Vagina (tissue), 2 donors: ENCODE data around the gene CCDC127.

Experiments used
- POLR2A ChIP-seq, 2 donors: fragments of 450-650 bp; IDR thresholded peaks; one replicate each; pipeline ENCODE4 v1.6.1; 2017; ENCODE audit warnings: antibody characterized with exemption in 2 of 2, mild to moderate bottlenecking in 2 of 2, moderate library complexity in 2 of 2
- POLR2AphosphoS5 ChIP-seq, 2 donors: sonication (generic); formaldehyde crosslinking; IDR thresholded peaks; one replicate each; pipeline ENCODE4 v1.9.0; 2017; ENCODE audit warnings: antibody characterized with exemption in 2 of 2, mild to moderate bottlenecking in 2 of 2, low read depth in 1 of 2; ENCODE audit not compliant: insufficient read depth in 1 of 2
- TF ChIP-seq, protein P1 (sequence below), 3 experiments: fragments of 450-650 bp in 2 of 3; fragments of 200-600 bp in 1 of 3; sonication (generic) in 1 of 3; IDR thresholded peaks; one replicate each; pipeline ENCODE4 v1.5.1; 2017 to 2019; ENCODE audit warnings: antibody characterized with exemption in 3 of 3, mild to moderate bottlenecking in 2 of 3, moderate library complexity in 2 of 3

DNA sequence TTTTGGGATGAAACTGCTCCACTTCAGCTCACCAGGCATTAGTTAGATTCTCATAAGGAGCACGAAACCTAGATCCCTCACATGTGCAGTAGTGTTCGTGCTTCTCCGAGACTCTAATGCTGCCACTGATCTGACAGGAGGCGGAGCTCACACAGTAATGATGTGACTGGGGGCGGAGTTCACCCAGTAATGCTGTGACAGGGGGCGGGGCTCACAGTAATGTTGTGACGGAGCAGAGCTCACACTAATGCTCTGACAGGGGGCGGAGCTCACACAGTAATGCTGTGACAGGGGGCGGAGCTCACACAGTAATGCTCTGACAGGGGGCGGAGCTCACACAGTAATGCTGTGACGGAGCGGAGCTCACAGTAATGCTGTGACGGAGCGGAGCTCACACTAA, 53.7 kb downstream of the CCDC127 start:
- TF ChIP-seq, protein P1, sequence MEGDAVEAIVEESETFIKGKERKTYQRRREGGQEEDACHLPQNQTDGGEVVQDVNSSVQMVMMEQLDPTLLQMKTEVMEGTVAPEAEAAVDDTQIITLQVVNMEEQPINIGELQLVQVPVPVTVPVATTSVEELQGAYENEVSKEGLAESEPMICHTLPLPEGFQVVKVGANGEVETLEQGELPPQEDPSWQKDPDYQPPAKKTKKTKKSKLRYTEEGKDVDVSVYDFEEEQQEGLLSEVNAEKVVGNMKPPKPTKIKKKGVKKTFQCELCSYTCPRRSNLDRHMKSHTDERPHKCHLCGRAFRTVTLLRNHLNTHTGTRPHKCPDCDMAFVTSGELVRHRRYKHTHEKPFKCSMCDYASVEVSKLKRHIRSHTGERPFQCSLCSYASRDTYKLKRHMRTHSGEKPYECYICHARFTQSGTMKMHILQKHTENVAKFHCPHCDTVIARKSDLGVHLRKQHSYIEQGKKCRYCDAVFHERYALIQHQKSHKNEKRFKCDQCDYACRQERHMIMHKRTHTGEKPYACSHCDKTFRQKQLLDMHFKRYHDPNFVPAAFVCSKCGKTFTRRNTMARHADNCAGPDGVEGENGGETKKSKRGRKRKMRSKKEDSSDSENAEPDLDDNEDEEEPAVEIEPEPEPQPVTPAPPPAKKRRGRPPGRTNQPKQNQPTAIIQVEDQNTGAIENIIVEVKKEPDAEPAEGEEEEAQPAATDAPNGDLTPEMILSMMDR (IDR thresholded peaks at IDR 0.05): no peak
- no peak for TF ChIP-seq POLR2A (IDR thresholded peaks at IDR 0.05)
- no peak for TF ChIP-seq POLR2AphosphoS5 (IDR thresholded peaks at IDR 0.05; ENCODE audit: insufficient read depth in 1 of 2, low read depth in 1 of 2)
